GM21526 (cell line): ENCODE measurements around the gene SFXN4.

Source experiments
- ATAC-seq: cut with Tn5 transposase; IDR thresholded peaks from one replicate; pipeline ENCODE4 v1.9.1; 2021; ENCODE audit warnings: moderate library complexity; ENCODE audit not compliant: unreplicated experiment, low FRiP score

SFXN4 gene, protein sequence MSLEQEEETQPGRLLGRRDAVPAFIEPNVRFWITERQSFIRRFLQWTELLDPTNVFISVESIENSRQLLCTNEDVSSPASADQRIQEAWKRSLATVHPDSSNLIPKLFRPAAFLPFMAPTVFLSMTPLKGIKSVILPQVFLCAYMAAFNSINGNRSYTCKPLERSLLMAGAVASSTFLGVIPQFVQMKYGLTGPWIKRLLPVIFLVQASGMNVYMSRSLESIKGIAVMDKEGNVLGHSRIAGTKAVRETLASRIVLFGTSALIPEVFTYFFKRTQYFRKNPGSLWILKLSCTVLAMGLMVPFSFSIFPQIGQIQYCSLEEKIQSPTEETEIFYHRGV

DNA sequence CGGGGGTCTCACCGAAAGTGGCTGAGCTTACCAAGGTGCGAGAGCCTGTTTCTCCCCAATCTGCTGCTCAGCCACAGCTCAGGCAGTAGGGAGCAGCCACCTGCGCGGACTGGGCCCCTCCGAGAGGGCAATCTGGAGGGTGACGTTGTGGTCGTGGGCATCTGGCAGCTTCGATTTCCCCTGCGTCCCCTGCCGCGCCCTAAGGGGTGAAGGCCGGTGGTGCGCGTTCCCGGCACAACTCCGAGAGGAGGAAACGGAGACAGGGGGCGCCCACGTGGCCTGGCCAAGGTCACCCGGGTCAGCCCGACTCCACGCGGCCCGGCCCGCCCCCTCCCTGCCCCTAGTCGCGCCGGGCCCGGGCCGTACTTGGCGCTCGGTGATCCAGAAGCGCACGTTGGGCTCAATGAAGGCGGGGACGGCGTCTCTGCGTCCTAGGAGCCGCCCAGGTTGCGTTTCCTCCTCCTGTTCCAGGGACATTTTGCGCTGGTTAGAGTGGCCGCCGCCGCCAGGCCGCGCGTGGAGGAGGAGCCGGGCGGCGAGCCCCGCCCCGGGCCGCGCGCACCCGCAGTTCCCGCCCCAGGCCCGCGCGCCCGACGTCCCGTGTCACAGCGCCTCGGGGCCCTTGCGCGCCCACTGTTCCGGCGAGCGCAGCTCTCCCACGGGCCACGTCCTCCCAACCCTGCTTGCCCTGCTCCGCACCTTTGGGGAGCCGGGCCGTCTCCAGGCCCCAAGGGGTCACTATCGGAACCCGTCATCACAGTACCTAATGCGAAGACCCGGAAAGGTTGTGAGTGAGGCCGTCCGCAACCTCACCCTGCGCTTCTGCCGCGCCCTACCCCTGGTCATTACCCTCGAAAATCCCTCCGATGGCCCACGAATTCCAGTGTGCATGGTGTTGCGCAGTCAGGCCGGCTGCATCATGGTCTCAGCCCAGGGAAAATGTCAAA, at the start of gene SFXN4:
Gene SFXN4, minus strand, starts transcription at position 544 of the 947 bp plus-strand sequence. Its CDS starts 67 bp downstream, at position 477.
- peak; percentile 87 for ATAC-seq

DNA sequence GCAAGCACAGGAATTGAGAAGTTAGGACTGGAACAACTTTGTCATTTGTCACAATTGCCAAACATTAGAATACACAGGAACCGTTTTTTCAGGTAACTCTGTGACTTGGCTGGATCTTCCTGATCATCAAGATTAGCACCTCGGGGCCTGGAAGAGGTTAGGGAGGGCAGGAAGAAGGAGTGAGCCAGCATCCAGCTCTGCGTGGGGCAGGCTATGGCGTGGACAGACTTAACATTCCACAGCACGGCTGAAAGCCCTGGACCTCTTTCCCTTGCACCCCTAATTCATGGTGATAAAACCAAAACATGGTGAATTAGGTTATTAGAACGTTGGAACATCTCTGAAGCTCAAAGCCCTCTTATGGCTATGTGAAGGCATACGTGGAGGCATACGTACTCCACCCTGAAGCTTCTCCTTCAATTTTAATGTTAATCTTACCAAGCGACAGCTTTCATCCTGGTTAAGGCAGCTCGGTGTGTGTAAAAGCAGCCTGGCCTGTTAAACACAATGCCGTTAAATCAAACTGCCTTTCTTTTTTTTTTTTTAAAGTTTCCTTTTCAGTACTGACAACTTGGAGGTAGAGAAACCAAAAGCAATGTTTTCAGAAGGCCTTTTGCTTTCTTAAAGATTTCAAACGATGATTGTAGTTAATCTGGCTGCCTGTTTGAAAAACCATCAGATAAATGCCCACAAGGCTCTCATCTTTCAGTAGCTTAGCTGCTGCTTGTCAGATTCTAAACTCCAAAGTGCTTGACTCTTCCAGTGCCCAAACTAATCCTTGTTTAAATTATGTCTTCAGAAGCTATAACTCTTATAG, 46.3 kb upstream of the SFXN4 start:
- no peak for ATAC-seq

DNA sequence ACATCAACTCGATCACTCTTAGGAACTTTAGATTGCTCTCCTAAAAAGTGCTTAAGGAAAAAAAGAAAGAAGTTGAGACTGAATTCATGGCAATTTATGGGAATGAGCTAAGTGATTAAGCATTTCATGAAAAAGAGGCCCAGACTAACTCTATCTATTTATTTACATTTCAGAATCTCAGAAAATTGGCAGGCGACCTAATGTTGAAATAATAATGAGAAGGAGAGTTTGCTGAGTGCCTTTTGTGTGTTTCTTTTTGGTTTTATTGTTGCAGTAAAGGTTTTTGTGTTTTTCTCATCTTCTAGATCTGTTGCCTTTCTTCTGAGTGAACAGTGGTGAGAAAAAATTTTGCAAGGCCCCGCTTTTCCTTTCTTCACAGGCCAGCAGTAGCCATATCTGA, 45.7 kb upstream of the SFXN4 start:
- ATAC-seq = no peak

DNA sequence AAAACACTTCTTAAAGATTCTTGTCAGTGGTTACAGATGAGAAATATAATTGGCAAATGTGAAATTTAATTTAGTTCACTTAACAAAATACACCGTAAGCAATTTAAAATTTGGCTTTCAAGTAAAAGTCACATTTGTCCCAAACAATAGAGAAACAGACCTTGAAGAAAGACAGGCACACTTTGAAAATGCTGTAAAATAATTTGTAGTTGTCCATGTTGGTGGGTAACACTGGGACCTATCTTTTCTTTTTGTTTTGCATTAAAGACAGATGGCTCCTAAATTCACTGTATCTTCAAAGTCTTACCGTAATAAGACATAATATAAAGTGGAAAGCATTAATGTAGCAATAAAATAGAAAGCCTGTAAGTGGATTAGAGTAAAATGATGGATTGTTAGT, 45.1 kb upstream of the SFXN4 start:
- ATAC-seq = no peak

DNA sequence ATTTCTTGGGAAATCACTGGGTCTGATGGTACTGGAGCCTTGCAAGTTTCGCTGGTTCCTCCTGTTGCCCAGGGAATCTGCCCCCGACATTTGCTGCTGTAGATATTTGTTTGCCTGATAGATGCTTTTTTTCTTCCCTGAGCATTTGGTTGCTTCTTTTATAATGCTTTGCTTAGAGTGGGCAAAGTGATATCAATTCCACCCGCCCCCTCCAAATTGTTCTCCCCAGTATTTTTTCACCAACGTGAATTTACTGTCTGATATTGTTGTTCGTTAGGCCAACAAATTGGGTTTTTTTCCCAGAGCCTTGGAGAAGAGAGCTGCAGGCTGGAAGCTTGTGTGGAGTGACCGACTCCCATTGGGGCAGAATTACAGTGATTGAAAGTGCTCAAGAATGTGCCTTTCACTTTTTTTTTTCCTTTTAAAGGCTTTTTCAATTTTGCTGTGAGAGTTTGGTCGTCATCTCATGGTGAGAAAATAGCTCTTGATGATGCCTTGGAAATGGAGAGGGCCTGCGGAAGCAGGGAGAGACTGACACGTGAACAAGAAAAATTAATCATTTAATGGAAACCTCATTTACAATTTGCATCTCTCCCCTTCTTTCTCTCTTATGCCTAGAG, 44.3 kb upstream of the SFXN4 start:
- no peak for ATAC-seq

DNA sequence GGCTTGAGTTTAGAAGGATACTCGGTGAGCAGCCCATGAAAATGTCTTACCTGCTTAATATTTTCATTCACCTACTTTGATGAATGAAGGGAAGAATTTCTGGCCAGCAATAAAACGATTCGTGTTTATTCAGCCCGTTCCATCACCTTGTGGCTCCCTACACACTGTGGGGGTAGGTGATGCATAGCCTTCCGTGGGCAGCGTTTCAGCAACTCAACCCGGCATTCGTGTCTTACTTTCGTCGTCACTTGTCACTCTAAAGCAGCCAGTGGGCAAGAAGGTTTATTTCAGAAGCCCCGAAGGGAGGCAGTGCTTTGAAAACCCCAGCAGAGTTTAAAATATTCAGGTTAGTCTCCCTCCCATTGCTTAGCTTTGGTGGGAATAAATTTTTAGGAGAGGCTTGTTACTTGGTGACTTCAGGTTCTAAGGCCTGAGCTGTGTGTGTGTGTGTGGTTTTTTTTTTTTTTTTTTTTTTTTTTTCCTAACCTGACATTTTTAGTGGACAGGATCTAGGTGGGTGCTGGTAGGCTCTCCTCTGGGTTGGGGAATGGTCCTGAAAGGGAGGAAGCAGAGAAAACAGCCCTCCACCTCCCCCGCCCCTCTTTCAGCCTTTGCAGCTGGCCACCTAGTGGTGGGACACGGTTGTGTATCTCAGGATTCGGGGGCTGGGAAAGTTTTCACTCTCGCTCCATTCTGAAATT, 43.7 kb upstream of the SFXN4 start:
- ATAC-seq = no peak

DNA sequence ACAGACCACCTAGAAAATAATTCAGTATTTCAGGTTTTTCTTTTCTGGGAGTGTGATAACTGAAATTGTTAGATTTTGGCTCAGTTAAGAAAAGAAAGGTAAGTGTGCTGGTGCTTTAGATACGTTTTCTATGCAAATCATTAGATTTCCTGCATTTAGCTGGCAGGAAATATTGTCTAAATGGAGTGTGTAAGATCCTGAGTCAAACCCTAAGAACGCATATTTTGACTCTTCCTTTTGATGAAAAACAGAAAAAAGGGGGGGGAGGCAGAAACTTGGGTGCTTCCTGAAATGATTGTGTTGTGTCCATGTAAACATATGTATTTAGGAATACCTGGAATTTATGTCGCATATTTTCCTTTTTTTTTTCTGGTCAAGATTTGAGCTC, 43.0 kb upstream of the SFXN4 start:
- ATAC-seq = no peak

DNA sequence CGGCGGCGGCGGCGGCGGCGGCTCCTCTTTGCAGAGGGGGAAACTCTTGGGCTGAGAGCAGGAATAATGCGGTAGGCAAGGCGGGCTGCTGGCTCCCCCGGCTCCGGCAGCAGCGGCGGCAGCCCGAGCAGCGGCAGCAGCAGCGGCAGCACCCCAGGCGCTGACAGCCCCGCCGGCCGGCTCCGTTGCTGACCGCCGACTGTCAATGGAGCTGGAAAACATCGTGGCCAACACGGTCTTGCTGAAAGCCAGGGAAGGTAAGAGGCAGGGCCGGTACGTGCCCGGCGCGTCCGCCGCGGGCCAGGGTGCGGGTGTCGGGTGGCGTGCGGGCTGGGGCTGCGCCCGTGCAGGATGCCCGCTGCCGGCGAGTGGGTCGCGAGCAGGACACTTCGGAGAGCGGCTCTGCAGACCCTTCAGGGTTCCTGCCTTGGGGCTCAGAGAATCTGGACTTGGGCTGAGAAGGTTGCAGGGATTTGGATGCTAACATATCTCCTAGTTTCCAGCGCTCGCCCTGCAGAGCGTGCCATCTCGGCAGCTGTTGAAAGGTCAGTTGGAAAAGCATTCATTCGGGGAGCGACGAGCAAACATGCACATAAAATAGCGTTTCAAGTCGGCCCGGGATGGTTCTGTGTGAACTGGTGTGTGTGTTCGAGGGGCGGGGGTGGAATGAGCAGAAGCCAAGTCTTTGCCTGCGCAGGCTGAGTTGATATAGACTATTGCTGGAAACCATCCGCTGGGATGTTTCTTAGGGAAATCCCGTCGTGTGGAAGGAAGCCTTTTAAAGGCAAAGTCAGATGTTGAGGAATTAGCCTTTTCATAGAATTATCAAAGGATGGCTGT, 42.4 kb upstream of the SFXN4 start:
- no peak for ATAC-seq

DNA sequence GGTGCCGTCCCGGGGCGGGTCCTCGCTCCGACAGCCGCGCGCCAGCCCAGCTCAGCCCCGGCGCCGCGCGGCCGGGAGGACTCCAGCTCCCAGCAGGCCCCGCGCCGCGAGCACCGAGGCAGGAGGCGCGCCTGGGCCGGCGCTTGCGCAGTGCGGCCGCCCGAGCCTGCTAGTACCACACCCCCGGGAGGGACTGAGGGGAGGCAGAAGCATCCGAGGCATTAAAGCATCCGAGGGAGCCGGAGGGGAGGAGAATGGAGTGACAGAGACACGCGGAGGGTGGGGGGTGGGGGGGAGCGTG, 41.8 kb upstream of the SFXN4 start, which contains the start of gene GRK5:
Gene GRK5, plus strand, starts transcription at position 206 of the 301 bp plus-strand sequence. CDS start 347 bp downstream, outside the sequence.
- peak; percentile 68 for ATAC-seq

DNA sequence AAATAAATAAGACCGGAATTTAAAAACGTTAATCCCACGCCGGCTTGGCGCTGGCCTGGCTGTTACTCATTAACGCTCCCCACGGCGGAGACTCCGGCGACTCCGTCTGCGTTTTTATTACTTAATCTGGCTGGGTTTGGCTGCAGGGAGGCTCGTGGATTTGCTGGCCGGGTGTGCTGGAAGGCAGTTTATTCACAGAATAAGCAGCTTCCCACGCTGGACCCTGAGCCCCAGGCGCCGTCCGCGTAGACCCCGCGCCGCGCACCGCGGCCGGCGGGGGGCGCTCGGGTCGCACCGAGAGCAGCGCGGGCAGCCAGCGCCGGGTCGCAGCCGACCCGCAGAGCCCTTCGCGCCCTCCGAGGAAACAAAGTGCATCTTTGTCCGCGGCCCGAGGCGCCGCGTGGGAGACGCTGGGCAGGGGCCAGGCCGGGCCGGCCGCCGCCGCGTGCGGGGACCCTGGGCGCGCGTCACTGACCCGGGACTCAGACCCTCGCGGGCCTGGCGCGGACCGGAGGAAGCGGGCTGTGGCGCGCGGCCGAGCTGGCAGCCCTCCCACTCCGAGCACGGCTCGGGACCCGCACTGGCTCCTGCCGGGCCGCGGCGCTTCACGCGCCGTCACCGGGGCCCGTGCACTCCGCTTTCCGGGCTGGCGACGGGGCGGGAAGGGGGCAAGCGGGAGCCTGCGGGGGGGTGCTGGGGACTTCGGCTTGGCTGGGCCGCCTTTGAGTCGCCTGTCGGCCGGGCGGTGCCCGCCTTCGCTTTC, 41.3 kb upstream of the SFXN4 start:
- ATAC-seq = peak; percentile 48

DNA sequence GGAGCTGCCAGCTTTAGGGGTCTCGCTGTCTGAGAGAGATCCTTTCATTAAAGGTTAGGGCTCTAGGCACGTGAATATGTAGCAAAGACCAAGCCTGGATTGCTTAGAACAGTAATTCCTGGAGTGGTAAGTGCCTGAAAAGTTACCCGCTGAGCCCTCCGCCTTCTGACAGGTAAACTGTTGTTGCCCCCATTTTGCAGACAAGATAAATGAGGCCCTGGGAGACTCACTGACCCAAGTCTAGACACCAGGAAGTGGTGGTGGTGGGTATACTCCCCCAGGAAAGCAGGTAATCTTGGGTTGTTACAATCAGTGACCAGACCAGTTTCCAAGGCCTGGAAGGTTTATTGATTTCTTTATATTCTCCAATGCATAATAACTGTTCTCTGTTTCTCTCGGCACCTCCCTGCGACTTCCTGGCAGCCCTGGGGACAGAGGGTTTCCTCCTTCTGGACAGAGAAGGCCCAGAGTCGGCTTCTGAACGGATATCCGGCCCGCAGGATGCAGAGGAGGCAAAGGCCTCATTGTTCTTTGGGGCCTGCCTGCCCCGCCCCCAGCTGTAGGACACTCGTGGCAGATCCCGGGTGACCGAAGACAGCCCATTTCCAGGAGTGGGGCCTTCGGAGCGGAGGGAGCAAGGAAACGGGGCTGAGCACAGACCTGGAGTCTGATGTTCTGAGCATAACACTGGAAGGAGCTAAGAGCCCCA, 40.5 kb upstream of the SFXN4 start:
- peak; percentile 16 for ATAC-seq

DNA sequence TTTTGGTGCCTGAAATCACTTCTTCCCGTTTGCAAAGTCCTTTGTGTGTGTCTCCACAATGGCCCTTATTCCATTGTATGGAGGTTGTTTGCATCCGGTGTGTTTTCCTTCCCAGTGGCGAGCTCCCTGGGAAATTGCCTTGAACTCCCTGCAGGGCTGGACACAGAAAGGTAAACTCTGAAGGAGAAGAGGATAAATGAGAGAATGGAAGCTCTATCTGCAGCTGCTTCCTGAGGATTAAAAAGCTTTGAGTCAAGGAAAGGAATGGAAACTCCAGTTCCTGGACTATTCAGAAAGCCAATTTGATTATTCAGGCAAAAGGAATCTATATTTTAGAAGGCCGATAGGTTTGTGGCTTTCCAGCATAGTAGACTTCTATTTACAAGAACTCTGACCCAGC, 37.5 kb upstream of the SFXN4 start:
- ATAC-seq = no peak

DNA sequence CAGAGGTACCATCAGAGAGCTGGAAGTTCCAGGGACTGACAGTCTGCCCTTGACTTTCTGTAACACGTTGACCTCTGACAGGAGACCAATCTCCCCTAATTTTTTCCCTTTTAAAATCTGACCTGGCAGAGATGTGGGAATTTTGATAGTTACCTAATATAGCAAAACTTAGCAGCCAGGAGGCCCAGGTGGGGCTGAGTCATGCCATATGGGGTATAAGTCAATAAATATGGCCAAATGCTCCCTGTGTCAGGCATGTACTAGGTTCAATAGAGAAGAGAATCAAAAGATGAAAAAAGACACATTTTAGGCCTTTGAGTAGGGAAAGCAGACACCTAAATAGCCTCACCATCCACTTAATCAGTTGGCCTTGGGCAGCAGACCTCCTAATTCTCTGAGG, 35.7 kb upstream of the SFXN4 start:
- no peak for ATAC-seq

DNA sequence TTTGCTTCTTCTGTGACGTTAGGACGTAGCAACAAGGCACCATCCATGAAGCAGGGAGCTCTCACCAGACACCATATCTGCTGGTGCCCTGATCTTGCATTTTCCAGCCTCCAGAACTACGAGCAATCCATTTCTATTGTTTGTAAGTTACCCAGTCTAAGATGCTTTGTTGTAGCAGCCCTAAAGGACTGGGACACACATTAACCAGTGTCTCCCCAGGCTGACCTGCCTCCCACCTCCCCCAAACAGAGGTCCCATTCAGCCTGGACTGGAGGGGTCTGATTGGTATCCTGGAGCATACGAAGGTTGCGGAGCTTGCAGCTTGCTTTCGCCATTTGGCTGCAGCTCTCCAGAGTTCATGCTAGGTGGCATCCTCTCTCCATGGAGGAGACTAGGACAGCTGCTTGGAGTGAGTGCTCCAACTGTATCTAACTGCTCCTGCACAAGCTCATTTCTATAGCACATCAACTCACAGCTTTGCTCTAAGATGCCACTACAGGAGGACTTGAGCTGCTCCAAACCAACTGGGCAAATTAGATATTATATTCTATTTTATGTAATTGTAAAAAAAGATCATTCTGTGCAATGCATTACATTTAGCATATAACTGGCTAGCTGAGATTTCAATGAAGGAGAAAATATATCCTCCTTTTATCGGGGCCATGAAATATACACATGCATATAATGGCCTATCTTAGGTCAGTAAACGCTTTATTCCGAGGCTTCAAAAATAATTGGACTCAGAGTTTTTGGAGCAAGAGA, 33.9 kb upstream of the SFXN4 start:
- ATAC-seq = peak; percentile 58

DNA sequence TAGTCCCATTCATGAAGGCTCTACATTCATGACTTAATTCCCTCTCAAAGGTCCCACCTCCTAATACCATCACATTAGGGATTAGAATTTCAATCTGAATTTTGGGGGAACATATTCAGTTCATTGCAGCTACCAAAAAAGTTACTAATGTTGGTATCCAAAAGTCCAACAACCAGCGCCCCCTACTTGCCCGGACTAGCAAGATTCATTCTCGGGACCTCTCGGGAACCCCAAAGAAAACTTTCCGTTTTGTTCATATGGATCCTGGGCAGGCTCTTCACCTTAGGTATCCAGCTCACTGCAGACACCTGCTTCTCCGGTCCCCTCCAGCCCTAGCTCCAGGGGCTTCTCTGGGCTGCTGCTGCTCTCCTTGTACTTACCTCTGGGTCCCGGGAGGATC, 32.9 kb upstream of the SFXN4 start:
- no peak for ATAC-seq

DNA sequence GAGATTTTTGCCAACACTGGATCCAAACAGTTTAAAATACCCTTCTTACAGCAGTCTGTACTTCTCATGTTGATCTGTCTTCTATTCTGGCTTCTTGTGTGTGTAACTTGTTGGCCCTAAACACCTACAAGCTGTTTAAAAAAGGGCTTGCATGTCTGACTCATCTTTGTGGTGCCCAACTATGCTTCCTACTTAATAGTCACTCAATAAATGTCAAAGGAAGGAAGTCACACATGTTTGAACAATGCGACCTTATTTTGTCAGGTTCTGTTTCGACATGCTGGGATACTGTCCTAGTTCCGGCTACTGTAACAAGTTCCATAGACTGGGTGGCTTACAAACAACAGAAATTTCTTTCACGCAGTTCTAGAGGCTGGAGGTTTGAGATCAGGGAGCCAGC, 32.4 kb upstream of the SFXN4 start:
- no peak for ATAC-seq

DNA sequence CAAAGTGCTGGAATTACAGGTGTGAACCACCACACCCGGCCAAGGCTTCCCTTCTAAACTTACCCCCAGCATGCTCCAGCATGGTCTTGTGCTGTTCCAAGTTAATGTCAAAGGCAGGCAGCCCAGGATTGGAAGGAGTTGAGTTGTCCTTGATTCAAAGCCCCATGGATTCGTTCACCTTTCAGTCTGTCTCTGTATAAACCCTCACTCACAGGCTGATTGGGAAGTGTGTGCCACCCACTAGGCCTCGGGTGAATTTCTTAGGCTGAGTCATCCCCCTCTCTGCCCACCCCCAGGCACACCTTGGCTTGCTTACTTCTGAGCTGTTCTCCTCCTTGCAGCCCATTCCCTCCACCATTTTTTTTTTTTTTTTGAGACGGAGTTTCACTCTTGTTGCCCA, 26.4 kb upstream of the SFXN4 start:
- ATAC-seq = no peak
